ENCODE results near the gene RET. TPM values are rescaled to one million over a fixed set of nuclear protein-coding genes. Genes with fewer than 3 reads are reported as not detected.

The RET gene
- total and polyA plus RNA-seq, 2 of the 8 experiments (the other 6 are each of a cell fraction or from before 2014, with no cell fraction given) = 6.7 to 8.4 TPM

DNA sequence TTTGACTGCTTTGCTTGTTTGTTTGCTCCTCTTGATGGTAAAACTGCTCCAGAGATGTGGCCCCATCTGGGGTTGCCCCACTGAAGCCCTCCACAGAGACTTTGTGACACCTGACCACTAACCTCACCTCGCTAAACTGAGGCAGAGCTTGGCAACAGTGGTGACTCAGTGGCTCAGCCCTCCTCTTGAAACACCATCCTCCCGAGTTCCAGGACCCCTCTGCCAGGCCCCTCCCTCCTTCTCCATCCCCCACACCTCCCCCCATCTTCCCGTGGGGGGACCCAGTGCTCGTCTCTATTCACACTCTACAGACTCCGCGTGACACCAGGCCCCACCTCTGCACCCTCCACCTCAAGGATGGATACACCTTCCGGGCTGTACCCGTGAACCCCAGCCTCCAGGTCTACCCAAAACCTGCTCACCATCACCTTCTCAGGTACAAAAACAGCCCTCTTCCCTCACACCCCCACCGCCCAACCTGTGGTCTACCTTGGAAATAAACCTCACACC, 19.0 kb upstream of the RET start (continued):
- TF ChIP-seq TCF12 (IDR thresholded peaks at IDR 0.05; ENCODE audit: low read depth, low read length) = no peak
- no peak for TF ChIP-seq JUND (IDR thresholded peaks at IDR 0.05; ENCODE audit: low read length)
- no peak for TF ChIP-seq EGR1 (IDR thresholded peaks at IDR 0.05; ENCODE audit: borderline replicate concordance, low read depth, low read length)
- no peak for TF ChIP-seq POU5F1 (IDR thresholded peaks at IDR 0.05; ENCODE audit: low read depth, low read length)

All from H1 (cell line).